Fibroblast of gingiva (primary cell): ENCODE data around the gene ENTPD3.
"Not testable (repeated sequence)": the region's sequence is repeated elsewhere in the genome, so short reads cannot be mapped to it uniquely, and the experiment has no call there.

Experiments used
- DNase-seq: peaks from one replicate; pipeline ENCODE4 v3.0.0-alpha.2; 2011; ENCODE audit warnings: low read depth

ENTPD3 gene

DNA sequence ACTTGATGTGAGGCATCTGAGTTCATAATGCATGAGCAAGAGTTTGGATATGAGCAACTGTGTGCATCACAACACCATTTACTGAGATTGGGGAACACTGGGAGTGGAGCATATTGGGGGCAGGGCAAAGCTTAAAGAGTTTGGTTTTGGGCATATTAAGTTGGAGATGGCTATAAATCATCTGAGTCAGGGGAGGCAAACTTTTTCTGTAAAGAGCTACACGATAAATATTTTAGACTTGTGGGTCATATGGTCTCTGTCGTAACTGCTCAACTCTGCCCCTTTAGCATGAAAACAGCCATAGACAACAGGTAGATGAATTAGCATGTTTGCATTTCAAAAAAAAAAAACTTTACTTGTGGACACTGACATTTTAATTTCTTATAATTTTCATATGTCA is 20.0 kb downstream of the ENTPD3 start:
- DNase-seq = no peak

DNA sequence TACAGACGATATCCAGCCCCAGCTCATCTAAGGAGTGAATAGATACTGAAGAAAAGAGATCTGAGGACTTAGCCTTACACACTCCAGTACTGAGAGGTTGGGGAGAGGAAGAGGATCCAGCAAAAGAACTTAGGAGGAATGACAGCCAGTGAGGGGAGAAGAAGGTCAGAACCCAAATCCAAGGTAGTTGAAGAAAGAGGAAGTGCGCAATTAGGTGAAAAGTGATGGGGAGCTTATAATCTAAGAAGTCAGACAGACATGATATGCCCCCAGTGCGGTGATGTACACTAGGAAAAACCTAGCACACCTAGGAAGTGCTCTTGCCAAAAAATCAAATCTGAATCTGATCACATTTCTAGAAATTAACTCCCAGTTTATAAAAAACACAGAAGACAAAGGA is 20.6 kb downstream of the ENTPD3 start:
- DNase-seq = no peak

DNA sequence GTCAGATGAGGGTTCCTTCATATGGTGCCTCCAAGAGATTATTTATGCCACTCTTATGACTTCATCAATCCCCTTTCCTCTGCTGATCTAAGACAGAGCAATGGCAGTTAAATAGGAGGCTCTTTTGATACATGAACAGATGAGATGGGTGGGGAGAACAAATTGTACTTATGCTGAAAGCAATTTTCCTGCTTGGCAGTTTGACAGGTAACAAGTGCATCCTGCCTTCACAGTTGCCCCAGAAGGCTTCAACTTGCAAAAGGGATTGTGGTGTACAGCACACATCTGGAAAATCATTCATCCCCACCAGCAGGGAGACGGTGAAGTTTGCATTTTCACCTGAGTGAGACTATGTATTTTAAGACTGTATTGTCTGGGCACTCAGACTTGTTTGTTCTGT is 27.3 kb downstream of the ENTPD3 start:
- no peak for DNase-seq

DNA sequence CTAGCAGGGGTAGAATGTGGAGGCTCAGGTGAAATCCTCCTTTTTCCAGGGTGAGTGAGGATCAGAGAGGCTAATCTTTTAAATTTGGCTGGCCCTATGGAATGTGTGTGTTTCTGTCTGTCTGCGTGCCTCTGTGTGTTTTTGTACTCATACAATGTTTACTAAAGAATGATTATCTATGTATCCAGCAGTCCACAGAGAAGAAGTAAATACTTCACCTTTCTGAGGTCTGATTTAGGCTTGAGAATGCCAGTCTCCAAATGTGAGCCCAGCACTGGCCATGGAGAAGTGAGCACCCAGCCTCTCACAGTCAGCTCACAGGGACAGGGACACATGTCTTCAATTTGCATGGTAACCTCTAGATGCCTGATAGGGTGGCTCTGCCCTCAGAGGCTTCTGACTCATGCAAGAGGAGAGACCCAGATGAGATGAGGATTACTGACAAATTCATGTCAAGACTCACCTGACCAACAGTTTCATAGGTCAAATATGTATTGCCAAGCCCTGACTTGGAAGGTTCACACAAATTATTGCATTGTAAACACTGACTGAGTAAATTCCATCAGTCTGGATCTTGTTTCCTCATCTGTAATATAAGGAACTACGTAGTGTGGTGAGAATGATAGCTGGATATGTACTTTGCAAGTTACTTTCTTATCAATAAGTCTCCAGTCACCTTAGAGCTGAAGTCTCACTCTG is 31.0 kb downstream of the ENTPD3 start:
- no peak for DNase-seq

DNA sequence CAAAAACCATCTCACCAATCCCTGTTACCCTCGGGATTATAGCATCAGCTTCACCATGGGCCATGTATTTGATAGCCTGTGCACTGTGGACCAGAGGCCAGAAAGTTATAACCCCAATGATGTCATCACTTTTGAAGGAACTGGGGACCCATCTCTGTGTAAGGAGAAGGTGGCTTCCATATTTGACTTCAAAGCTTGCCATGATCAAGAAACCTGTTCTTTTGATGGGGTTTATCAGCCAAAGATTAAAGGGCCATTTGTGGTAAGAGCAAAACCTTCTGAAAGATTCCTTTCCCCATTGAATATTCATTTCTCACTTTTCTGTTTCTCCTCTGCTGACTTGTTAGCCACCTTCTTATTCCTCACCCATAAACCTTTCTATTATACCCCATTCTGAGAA is 35.9 kb downstream of the ENTPD3 start:
- no peak for DNase-seq

DNA sequence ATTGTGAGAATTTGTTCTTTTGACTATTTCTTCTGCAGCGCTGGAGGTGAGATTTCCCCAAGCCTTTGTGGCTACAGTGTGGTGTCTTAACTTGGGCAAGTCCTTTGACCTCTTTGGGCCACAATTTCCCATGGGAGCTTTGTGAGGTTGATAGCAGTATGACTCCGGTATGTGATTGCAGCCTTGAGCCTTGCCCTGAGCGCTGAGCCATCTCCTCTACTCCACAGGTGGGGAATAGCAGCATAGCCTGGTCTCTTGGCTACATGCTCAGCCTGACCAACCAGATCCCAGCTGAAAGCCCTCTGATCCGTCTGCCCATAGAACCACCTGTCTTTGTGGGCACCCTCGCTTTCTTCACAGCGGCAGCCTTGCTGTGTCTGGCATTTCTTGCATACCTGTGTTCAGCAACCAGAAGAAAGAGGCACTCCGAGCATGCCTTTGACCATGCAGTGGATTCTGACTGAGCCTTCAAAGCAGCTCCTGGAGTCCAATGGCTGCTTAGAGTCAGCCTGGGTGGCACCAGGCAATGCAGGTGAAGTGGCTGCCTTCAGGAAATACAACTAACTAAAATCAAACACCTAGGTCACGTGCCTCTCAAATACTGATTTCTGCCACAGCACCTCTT is 40.2 kb downstream of the ENTPD3 start:
- DNase-seq = no peak

DNA sequence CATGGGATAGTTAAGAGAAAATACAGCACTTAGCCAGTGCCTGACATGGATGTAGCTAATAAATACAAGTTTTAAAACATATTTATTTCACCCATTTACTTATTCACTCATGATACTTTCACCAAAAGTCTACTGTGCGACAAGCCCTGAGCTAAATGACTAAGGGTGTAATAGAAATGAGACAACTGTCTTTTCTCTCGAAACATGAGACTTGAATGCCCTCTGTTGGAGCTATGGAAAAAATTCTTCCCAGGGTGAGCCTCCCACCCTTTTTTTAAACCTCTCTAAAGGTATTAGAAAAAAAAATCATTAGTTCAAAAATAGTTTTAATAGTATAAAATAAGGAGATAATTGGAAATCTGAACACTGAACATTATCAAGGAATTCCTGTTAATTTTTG is 45.8 kb downstream of the ENTPD3 start:
- no peak for DNase-seq

DNA sequence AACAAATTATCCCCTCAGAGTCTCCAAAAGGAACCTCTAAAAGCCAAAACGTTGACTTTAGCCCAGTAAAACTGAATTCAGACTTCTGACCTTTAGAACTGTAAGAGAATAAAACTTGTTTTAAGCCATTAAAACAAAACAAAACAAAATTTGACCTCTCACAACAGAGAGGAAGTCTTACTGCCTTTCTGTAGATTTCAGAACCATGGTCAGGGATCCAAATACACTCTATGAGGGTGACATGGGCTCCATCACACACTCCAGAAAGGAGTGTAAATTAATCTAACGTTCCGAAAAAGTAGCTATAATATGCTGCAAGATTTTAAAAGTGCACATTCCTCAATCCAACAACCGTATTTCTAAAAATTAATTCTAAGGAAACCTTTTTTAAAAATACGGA is 50.9 kb downstream of the ENTPD3 start:
- DNase-seq = no peak

DNA sequence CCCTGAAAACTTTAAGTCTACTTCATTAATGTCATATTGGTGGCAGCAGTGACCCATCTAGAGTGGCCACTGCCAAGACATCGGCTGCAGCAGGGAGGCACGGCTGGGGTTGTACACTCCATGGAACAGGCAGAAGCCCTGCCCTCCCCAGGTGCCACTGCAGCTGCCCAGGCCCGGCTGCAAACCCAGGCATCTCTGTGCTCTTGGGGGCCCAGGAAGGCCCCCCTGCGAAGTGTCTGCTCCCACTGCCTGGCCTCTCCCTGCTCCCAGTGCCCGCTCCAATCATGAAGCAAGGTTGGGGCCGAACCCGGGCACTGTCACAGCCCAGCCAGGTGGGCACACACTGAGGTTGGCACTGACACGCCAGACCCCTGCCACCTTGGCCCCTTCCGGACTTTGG is 58.1 kb downstream of the ENTPD3 start:
- DNase-seq = no peak

DNA sequence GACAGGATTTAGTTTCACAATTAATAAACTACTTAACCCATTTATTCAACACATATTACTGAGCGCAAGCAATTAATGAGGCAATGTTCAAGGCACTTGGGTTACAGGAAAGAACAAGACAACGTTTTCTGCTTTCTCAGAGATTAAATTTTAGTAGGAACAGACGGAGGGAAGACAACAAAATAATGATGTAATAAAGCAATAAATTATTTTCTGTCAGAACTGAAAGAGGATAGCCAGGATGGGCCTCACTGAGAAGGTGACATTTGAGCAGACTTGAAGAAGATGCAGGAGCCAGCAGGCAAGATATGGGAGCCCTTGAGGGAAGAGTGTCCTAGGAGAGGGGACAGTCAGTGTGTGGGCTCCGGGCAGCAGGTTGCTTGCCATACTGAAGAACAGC is 58.9 kb downstream of the ENTPD3 start:
- no peak for DNase-seq

DNA sequence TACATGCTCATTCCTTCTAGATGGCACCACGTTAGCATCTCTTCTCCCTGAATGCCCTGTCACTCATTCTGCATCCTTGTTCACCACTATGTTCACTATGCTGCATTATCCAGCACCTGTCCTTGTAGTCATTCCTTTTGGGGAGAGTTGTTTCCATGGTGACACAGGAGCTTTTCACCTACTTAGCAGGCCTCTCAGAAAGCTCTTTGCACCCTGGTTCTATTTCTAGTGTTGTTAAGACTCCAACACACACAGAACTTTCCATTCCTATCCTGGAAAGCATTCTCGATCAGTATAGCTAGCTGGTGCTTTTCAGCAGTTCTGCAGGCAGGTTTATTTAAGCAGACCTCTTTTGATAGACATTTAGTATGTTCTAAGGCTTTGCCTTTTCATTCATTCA is 63.5 kb downstream of the ENTPD3 start:
- no peak for DNase-seq

DNA sequence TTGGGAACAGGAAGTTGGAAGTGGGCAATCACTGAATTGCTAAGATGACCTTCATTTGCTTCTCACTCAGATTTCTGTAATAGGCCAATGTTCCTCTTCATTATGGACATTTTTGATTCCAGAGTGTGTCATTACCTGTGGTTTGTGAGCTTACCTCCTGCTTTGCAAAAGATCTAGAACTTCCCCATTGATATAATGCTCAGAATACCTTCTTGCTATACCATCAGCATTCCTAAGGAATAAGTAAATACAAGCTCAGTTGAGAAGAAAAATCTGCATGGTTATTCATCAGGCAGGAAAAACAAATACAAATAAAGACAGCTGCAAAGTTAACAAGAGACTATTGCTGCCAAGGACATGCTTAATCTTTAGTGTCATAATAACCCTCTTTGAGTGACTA is 64.6 kb downstream of the ENTPD3 start:
- no peak for DNase-seq

DNA sequence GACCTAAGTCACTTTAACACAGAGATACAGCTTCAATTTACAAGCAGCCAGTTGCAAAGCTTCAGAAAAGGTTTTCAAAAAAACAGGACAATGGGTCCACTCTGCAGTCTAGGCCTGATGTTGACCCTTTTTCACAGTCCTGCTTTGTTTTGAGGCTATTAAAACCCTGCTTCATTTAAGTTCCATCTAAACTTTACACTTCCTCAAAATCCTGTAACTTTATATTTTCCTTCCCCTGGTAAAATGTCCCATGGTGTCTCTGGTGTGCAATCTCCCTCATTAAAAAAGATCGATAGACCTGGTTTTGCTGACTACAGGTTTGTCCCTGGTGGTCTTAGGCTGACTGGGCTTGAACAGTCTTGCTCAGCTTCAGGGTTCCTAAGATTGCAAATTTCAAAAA is 65.1 kb downstream of the ENTPD3 start:
- DNase-seq = no peak

DNA sequence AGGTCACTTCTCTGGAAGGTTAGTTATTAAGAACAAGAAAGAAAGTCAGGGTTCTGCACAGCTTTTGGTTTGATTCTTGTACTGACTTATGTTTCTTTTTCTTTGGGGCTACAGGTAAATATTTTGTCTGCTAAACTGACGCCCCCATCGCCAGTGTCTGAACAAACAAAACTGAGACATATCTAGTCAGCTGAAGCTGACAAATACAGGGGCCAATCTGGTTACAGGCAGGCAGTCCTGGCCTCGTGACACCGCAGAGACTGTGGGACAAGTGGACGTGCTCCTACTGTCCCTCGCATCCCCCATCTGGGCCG is 65.5 kb downstream of the ENTPD3 start:
- no peak for DNase-seq

DNA sequence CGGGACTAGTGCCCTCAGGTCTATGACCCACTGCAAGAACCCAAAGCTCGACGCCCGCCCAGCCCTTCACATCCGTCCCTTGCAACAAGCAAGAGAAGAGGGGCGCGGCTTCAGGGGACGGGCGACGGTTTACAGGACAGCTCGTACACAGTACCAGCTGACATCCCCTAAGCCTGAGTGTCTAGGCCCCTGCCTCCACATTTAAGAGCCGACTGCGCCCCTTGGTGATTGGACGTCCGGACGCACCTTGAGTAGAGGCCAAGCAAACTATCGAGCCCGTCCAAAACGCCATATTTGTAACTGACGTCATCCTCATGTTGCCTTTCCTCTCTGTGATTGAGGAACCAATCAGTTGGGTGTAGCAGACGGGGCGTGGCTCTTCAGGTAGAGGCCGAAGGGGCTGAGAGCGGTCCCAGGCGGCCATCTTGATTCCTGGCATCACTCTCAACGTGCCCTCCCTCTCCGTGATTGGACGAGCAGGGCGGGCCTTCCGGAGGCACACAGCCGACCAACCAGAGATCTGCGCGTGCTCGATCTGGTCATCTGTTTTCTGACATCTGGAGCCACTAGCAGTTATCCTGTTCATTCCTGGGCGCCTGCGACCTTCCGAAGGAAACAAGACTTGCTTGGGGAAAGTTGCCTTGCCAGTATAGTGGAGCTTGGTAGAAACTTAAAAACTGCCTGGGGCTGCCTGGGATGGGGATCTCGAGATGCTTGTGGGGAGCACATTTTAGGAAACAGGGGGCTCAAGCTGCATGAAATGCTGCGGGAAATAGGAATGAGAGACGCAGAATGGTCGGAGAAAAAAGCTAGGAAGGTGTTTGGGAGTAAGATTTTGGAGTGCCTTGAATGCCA is 66.1 kb downstream of the ENTPD3 start:
- peak; percentile 98 for DNase-seq

DNA sequence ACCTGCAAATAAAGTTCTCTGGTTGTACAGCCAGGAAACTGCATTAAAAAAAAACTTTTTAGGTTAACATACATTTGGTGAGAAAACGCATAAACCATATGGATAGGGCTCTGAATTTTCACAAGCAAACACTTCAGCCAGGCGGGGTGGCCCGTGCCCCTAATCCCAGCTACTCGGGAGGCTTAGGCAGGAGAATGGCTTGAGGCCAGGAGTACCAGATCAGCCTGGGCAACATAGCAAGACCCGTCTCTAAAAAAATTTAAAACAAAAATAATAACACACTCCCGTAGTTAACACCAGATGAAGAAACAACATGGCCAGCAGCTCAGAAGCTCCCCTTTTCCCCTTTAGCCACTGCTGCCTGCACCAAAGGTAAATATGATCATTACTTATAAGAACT is 66.9 kb downstream of the ENTPD3 start:
- no peak for DNase-seq

DNA sequence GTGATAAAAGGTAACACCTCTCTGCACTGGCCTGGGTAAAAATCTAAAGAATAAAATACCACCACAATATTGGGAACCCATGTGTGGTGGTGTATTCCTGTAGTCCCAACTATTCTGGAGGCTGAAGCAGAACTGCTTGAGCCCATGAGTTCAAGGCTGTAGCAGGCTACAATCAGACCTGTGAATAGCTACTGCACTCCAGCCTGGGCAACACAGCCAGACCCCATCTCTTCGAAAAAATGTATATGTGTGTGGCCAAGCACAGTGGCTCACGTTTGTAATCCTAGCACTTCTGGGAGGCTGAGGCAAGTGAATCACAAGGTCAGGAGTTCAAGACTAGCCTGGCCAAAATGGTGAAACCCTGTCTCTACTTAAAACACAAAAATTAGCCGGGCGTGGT is 68.3 kb downstream of the ENTPD3 start:
- DNase-seq = no peak

DNA sequence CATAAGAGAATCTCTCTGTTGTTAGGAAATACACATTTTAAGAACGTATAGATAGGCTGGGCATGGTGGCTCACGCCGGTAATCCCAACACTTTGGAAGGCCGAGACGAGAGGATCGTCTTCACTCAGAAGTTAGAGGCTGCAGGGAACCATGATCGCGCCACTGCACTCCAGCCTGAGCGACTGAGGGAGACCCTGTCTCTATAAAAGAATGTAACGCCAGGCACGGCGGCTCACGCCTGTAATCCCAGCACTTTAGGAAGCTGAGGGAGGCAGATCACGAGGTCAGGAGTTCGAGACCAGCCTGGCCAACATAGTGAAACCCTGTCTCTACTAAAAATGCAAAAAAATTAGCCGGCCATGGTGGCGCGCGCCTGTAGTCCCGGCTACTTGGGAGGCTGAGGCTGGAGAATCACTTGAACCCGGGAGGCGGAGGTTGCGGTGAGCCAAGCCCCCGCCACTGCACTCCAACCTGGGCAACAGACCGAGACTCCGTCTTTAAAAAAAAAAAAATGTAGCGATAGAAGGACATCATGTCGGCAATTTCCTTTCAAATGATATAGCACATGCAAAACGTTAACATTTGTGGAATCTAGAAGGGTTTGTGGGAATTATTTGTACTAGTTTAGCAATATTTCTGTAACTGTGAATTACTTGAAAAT is 69.4 kb downstream of the ENTPD3 start:
- DNase-seq = no peak

DNA sequence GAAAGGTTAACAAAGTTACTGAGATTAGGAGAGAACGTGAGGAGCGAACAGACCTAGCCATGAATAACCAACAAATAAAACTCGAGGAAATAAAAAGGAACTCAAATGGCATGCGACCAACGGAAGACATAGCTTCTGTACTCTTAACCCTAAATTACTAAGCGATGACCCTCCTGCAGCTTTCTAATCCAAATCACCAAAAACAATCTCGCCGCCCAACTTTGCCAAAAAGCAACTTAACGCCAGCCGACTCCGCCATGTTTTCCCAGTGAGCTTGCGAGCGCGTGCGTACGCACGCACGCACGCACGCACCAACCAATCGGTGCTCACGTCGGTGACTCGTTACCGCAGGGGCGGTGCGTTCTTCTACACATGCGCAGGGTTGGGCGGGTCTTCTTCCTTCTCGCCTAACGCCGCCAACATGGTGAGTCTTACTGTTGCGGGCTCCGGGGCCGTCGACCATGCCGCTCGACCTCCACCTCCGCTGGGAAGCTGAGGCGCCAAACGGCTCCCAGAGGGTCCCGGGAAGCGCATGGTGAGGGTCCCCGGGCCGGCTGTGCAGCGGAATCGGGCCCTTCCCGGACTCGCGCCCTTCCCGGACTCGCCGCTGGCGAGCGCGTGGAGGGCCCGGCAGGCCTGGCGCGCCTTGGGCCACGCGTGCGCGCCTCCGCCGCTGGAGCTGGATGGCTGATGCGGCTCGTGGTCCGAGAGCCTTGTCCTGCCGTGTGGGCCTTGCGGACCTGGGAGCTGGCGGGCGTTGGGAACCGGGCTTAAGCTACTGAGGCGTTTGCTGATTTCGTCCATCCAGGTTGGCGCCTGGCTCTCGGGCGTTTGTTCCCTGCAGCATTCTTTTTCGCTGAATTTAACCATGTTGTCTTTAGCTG is 70.2 kb downstream of the ENTPD3 start, which contains the start of gene RPL14:
RPL14 (plus strand) TSS at position 400 of the 884 bp plus-strand sequence; CDS start at position 533, 133 bp downstream.
- DNase-seq = peak; percentile 97

DNA sequence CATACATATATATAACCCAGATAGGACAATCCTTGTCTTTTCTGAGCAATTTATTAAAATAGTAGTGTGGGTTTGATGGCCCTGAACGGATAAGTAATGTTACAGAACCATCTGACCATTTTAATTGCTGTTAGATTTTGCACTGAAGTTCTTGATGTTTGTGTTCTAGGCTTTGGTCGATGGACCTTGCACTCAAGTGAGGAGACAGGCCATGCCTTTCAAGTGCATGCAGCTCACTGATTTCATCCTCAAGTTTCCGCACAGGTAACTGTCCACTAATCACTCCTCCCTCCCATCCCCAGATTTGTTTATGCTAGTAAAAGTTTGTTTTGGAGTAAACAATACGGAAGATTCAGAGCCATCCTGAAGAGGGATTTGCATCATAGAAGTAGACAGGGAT is 71.5 kb downstream of the ENTPD3 start:
- no peak for DNase-seq

DNA sequence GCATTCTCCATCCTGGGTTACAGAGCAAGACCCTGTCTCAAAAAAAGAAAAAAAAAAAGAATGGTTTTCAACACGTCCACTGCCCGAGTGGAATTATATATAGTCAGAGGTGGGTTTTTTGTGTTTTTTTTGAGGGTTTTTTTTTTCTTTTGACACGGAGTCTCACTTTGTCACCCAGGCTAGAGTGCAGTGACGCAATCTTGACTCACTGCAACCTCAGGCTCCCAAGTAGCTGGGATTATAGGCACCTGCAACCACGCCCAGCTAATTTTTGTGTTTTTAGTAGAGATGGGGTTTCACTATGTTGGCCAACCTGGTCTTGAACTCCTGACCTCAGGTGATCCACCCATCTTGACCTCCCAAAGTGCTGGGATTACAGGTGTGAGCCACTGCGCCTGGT is 73.5 kb downstream of the ENTPD3 start:
- not testable (repeated sequence) for DNase-seq

DNA sequence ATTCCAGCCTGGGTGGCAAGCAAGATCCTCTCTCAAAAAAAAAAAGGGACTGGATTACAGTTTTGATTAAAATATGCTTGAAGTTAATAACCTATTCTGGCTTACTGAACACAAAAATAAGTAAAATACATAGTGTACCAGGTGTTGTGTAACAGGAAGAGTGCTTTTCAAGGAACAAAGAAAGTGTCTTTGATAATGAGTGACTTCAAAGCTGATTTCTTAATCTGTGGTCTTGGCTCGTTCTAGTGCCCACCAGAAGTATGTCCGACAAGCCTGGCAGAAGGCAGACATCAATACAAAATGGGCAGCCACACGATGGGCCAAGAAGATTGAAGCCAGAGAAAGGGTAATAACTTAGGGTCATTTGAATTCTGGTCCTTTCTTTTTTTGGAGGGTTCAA is 74.2 kb downstream of the ENTPD3 start:
- no peak for DNase-seq
